HG02623 (cell line): Measurements from ENCODE around the gene ZNF132.
"Not testable (repeated sequence)": the region's sequence is repeated elsewhere in the genome, so short reads cannot be mapped to it uniquely, and the experiment has no call there.

Source experiments
- ATAC-seq: cut with Tn5 transposase; IDR thresholded peaks from one replicate; pipeline ENCODE4 v1.9.1; 2021; ENCODE audit warnings: moderate library complexity; ENCODE audit not compliant: unreplicated experiment

ZNF132 gene

GRCh38 chr19:58439576-58440554 lies at the start of gene ZNF132:
TSS of gene ZNF132 (minus strand) at chr19:58440153. CDS start at chr19:58439821, 332 bp downstream.
- peak; percentile 93 for ATAC-seq

GRCh38 chr19:58484349-58484748 lies 44.4 kb upstream of the ZNF132 start:
- not testable (repeated sequence) for ATAC-seq

GRCh38 chr19:58483776-58484175 lies 43.8 kb upstream of the ZNF132 start:
- ATAC-seq, result no peak

GRCh38 chr19:58482372-58482771 lies 42.4 kb upstream of the ZNF132 start:
- no peak for ATAC-seq

- no peak for ATAC-seq
These were observed 40.9 kb upstream of the ZNF132 start for GRCh38 chr19:58480831-58481230.

- ATAC-seq, result no peak
These were observed 40.5 kb upstream of the ZNF132 start for GRCh38 chr19:58480481-58480830.

GRCh38 chr19:58479736-58480480 lies 40.0 kb upstream of the ZNF132 start:
- ATAC-seq, result no peak

GRCh38 chr19:58479303-58479702 lies 39.4 kb upstream of the ZNF132 start:
- ATAC-seq, result no peak

- ATAC-seq, result no peak
These were observed 37.9 kb upstream of the ZNF132 start for GRCh38 chr19:58477871-58478270.

- no peak for ATAC-seq
These were observed 37.2 kb upstream of the ZNF132 start for GRCh38 chr19:58477130-58477529.

GRCh38 chr19:58476498-58477015 lies 36.6 kb upstream of the ZNF132 start:
- no peak for ATAC-seq

- ATAC-seq, result peak; percentile 84
These were observed 36.0 kb upstream of the ZNF132 start, which contains the start of gene ZNF446 for GRCh38 chr19:58475714-58476497. TSS of gene ZNF446 (plus strand) at chr19:58476352. CDS start at chr19:58477219, 867 bp downstream.

GRCh38 chr19:58474997-58475713 lies 35.2 kb upstream of the ZNF132 start:
- ATAC-seq, result no peak

- ATAC-seq, result no peak
These were observed 34.5 kb upstream of the ZNF132 start for GRCh38 chr19:58474291-58474996.

- no peak for ATAC-seq
These were observed 33.8 kb upstream of the ZNF132 start for GRCh38 chr19:58473775-58474174.

GRCh38 chr19:58471736-58472135 lies 31.8 kb upstream of the ZNF132 start:
- no peak for ATAC-seq

- not testable (repeated sequence) for ATAC-seq
These were observed 31.0 kb upstream of the ZNF132 start for GRCh38 chr19:58470837-58471543.

GRCh38 chr19:58469241-58470013 lies 29.5 kb upstream of the ZNF132 start:
- no peak for ATAC-seq
